GM18909 (cell line): Measurements from ENCODE around the gene CSNK1A1.

Source experiments
- ATAC-seq: cut with Tn5 transposase; IDR thresholded peaks from one replicate; pipeline ENCODE4 v1.9.1; 2021; ENCODE audit warnings: mild to moderate bottlenecking; ENCODE audit not compliant: unreplicated experiment, poor library complexity

The CSNK1A1 gene

DNA sequence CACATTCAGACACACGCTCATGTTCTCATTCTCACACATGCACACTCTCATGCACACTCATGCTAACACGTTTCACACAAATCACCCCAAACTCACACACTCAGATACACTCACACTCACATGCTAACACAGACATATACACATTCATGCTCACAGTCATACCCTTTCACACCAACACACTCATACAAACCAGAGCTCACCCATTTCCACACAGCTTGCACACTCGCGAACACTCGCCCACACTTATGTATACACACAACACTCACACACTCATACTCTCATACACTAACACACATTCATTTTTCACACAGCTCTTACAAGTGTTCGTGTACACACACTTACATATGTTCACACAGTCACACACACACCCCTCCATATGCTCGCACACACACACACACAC lies 108.0 kb downstream of the CSNK1A1 start:
- ATAC-seq, result no peak

DNA sequence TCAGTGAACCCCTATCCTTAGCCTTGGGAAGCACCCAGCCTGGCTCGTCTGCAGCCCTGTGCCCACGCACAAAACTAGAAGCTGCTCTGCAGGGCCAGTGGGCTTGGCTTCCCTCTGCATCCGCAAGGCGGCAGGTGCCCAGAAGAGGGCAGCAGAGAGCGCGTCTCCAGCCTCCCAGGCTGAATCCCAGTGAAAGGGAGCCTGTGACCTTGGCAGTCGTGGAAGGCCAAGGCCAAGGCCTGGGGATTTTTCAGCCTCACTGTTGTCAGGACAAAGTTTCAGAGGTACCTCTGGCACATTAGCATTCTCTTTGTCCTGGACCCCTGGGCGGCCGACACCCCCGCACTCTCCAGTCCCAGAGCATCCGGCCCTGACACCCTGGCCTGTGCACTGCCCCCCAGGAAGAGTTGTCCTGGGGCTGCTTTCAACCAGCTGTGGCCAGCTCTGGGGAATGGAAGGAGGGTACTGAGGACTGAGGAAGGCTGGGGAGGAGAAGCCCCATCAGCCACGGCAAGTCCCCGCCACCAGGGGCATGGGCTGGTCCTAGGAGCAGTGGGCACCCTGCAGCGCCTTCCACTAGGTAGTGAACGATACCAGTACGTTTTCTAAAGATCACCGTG lies 108.6 kb downstream of the CSNK1A1 start:
- peak; percentile 74 for ATAC-seq
